ENCODE data around the gene NR5A2.

The NR5A2 gene

DNA sequence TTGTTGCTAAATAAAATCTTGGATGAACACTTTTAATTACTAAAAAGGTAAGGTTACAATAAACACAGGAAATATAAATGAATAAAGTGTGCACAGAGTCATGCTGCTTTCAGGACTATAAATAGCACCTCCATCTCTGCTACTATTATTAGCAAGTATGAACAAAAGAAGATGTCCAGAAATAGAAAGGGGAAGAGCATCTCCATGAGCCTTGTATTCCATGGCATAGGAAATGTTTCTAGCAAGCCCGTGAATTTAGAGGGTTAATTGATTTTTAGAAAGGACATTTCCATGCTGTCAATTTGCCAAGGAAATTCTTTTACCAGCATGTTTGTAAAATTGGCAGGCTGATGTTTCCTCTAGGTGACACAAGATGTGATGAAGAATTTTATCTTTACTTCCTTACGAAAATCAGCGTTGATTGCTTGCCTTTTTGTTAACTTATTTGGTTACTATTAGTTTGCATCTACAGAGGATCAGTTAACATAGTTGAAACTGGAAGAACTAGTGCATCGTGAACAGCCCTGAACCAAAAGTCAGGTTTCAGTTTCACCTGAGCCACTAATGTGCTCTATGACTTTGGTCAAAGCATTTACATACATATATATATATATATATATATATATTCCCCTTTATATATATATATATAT is 45.3 kb downstream of the NR5A2 start:
- Histone ChIP-seq H3K4me1 (peaks cover 0 to 5% (median 0%) of the 10 kb centered on the region in 4 donors), H3K27me3 (peaks cover 0 to 13% of the 10 kb centered on the region in 2 donors), H3K4me3 (no peak overlapping the region), H3K9me3 (no peaks in the 10 kb centered on the region), H3K27ac (no peak overlapping the region), H3K36me3 (no peaks in the 10 kb centered on the region)
- DNase-seq = no peak
- TF ChIP-seq CTCF (IDR thresholded peaks at IDR 0.05) = no peak
- intact Hi-C loops (cut with DNase I; ENCODE audit: low total_unique reads) = no loop called here

- intact Hi-C loops (cut with DNase I; ENCODE audit: low total_unique reads) = no loop called here
These were observed 45.8 kb downstream of the NR5A2 start for GRCh38 chr1:200073286-200073637.

DNA sequence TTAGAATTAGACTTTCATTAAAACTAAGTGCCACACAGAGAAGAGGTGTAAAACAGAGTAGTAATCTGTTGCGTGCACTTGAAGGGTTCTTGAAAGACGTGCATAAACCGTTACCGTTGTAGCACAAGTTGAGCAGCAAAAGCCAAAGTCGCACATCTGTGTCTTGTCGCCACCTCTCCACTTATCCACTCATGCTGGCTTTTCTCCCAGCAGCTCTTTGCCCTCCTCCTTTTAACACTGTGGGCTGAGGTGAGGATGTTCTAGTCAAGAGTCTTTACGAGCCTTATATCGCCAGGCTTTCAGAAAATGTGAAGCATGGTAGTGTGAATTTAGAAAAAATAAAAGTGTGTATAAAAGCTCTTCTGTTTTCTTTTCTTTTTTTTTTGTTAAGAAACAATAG is 48.0 kb downstream of the NR5A2 start:
- H3K27me3 ChIP-seq = peaks cover 0 to 8% of the 10 kb centered on the region in 2 donors
- no peak for DNase-seq
- TF ChIP-seq CTCF (IDR thresholded peaks at IDR 0.05) = no peak
- intact Hi-C loops (cut with DNase I; ENCODE audit: low total_unique reads) = no loop called here
- H3K4me3 ChIP-seq = no peak overlapping the region
- H3K27ac ChIP-seq = no peak overlapping the region
- no peaks in the 10 kb centered on the region for H3K9me3 ChIP-seq
- H3K4me1 ChIP-seq = peaks cover 0 to 5% (median 0%) of the 10 kb centered on the region in 4 donors
- H3K36me3 ChIP-seq = no peaks in the 10 kb centered on the region

More at GRCh38 chr1:200073286-200073637, 45.8 kb downstream of the NR5A2 start:
- Histone ChIP-seq H3K4me1 (peaks cover 0 to 5% (median 0%) of the 10 kb centered on the region in 4 donors), H3K4me3 (no peak overlapping the region), H3K27ac (no peak overlapping the region), H3K9me3 (no peaks in the 10 kb centered on the region), H3K36me3 (no peaks in the 10 kb centered on the region), H3K27me3 (peaks cover 0 to 13% of the 10 kb centered on the region in 2 donors)
- no peak for DNase-seq
- TF ChIP-seq CTCF (IDR thresholded peaks at IDR 0.05) = no peak

GRCh38 chr1:200075938-200076546 is 48.5 kb downstream of the NR5A2 start:
- no peak for TF ChIP-seq CTCF (IDR thresholded peaks at IDR 0.05)
- intact Hi-C loops (cut with DNase I; ENCODE audit: low total_unique reads) = no loop called here
- H3K36me3 ChIP-seq = no peaks in the 10 kb centered on the region
- H3K9me3 ChIP-seq = no peaks in the 10 kb centered on the region
- H3K4me3 ChIP-seq = no peak overlapping the region
- DNase-seq = peak in 1 of 2 donors; percentile 23
- H3K4me1 ChIP-seq = peaks cover 0 to 5% (median 0%) of the 10 kb centered on the region in 4 donors
- H3K27me3 ChIP-seq = peaks cover 0 to 7% of the 10 kb centered on the region in 2 donors
- H3K27ac ChIP-seq = no peak overlapping the region

GRCh38 chr1:200079232-200079940 is 51.9 kb downstream of the NR5A2 start:
- peaks cover 0 to 5% (median 0%) of the 10 kb centered on the region in 4 donors for H3K4me1 ChIP-seq
- peaks cover 0 to under 1% of the 10 kb centered on the region in 2 donors for H3K27me3 ChIP-seq

More at GRCh38 chr1:200079232-200079940, 51.9 kb downstream of the NR5A2 start:
- no peak overlapping the region for H3K27ac ChIP-seq
- no peak for TF ChIP-seq CTCF (IDR thresholded peaks at IDR 0.05)
- H3K4me3 ChIP-seq = no peak overlapping the region
- H3K9me3 ChIP-seq = no peaks in the 10 kb centered on the region
- no peak for DNase-seq
- intact Hi-C loops (cut with DNase I; ENCODE audit: low total_unique reads) = no loop called here
- no peaks in the 10 kb centered on the region for H3K36me3 ChIP-seq

Data from tibial artery (tissue), 4 donors.